Measurements from ENCODE around the gene DNAH12. TPM values are rescaled to one million over a fixed set of nuclear protein-coding genes. Genes with fewer than 3 reads are reported as not detected.
"Not testable (repeated sequence)": the region's sequence is repeated elsewhere in the genome, so short reads cannot be mapped to it uniquely, and the experiment has no call there.

The DNAH12 gene
- total RNA-seq, 1 donor from 2014 or later, result 0.60 TPM

DNA sequence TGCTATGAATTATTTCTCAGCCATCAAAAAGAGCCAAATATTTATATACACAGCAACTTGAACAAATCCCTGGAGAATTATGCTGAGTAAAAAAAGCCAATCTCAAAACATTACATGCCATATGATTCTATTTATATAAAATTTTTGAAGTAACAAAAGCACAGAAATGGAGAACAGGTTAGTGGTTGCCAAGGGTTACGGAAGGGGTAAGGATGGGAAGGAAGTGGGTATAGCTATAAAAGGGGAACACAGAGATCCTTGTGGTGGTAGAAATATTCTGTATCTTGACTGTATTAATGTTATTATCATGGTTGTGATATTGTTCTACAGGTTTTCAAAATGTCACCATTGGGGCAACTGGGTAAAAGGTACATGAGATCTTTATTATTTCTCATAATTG lies 189.4 kb downstream of the DNAH12 start:
- peaks cover 2% of the 10 kb centered on the region for H3K9me3 Mint-ChIP-seq
- H3K36me3 Mint-ChIP-seq, result no peaks in the 10 kb centered on the region
- DNase-seq (ENCODE audit: low spot score in 2 of 2, unreplicated experiment in 2 of 2), result no peak
- no peak overlapping the region for H3K27ac Mint-ChIP-seq
- H3K4me1 Mint-ChIP-seq, result no peaks in the 10 kb centered on the region
- no peak overlapping the region for H3K4me3 Mint-ChIP-seq
- H3K27me3 Mint-ChIP-seq (ENCODE audit: low read depth), result no peaks in the 10 kb centered on the region
- TF ChIP-seq, protein P1, sequence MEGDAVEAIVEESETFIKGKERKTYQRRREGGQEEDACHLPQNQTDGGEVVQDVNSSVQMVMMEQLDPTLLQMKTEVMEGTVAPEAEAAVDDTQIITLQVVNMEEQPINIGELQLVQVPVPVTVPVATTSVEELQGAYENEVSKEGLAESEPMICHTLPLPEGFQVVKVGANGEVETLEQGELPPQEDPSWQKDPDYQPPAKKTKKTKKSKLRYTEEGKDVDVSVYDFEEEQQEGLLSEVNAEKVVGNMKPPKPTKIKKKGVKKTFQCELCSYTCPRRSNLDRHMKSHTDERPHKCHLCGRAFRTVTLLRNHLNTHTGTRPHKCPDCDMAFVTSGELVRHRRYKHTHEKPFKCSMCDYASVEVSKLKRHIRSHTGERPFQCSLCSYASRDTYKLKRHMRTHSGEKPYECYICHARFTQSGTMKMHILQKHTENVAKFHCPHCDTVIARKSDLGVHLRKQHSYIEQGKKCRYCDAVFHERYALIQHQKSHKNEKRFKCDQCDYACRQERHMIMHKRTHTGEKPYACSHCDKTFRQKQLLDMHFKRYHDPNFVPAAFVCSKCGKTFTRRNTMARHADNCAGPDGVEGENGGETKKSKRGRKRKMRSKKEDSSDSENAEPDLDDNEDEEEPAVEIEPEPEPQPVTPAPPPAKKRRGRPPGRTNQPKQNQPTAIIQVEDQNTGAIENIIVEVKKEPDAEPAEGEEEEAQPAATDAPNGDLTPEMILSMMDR (IDR thresholded peaks at IDR 0.05; ENCODE audit: unreplicated experiment), result no peak

- Mint-ChIP-seq H3K4me1 (no peaks in the 10 kb centered on the region), H3K36me3 (no peaks in the 10 kb centered on the region), H3K27ac (no peak overlapping the region), H3K9me3 (peaks cover 20% of the 10 kb centered on the region), H3K4me3 (no peak overlapping the region), H3K27me3 (ENCODE audit: low read depth) (no peaks in the 10 kb centered on the region)
- TF ChIP-seq, protein P1 (IDR thresholded peaks at IDR 0.05; ENCODE audit: unreplicated experiment), result no peak
- DNase-seq (ENCODE audit: low spot score in 2 of 2, unreplicated experiment in 2 of 2), result no peak
Observed at GRCh38 chr3:57350271-57350670, 193.9 kb downstream of the DNAH12 start.

- H3K4me3 Mint-ChIP-seq; DNase-seq (ENCODE audit: low spot score in 2 of 2, unreplicated experiment in 2 of 2); H3K4me1 Mint-ChIP-seq; H3K27ac Mint-ChIP-seq; H3K36me3 Mint-ChIP-seq: not testable (repeated sequence)
- H3K9me3 Mint-ChIP-seq, result peaks cover 12% of the 10 kb centered on the region
- peaks cover 12% of the 10 kb centered on the region for H3K27me3 Mint-ChIP-seq (ENCODE audit: low read depth)
Observed at GRCh38 chr3:57339071-57339642, 205.0 kb downstream of the DNAH12 start.

GRCh38 chr3:57338272-57339070 lies 205.7 kb downstream of the DNAH12 start:
- not testable (repeated sequence) for H3K36me3 Mint-ChIP-seq; H3K27ac Mint-ChIP-seq; H3K4me1 Mint-ChIP-seq; H3K4me3 Mint-ChIP-seq; DNase-seq (ENCODE audit: low spot score in 2 of 2, unreplicated experiment in 2 of 2)
- peaks cover 12% of the 10 kb centered on the region for H3K27me3 Mint-ChIP-seq (ENCODE audit: low read depth)
- H3K9me3 Mint-ChIP-seq, result peaks cover 12% of the 10 kb centered on the region

- peaks cover 6% of the 10 kb centered on the region for H3K9me3 Mint-ChIP-seq
- H3K36me3 Mint-ChIP-seq, result peaks cover 2% of the 10 kb centered on the region
- no peak overlapping the region for H3K4me3 Mint-ChIP-seq
- peaks cover 3% of the 10 kb centered on the region for H3K27me3 Mint-ChIP-seq (ENCODE audit: low read depth)
- TF ChIP-seq, protein P1 (IDR thresholded peaks at IDR 0.05; ENCODE audit: unreplicated experiment), result no peak
- H3K4me1 Mint-ChIP-seq, result no peaks in the 10 kb centered on the region
- no peak overlapping the region for H3K27ac Mint-ChIP-seq
- DNase-seq (ENCODE audit: low spot score in 2 of 2, unreplicated experiment in 2 of 2), result no peak
Observed at GRCh38 chr3:57335283-57335938, 208.7 kb downstream of the DNAH12 start.

GRCh38 chr3:57331078-57331610 lies 213.0 kb downstream of the DNAH12 start:
- Mint-ChIP-seq H3K9me3 (no peaks in the 10 kb centered on the region), H3K27ac (no peak overlapping the region), H3K36me3 (no peaks in the 10 kb centered on the region), H3K27me3 (ENCODE audit: low read depth) (no peaks in the 10 kb centered on the region), H3K4me1 (no peaks in the 10 kb centered on the region), H3K4me3 (no peak overlapping the region)
- TF ChIP-seq, protein P1 (IDR thresholded peaks at IDR 0.05; ENCODE audit: unreplicated experiment), result no peak
- DNase-seq (ENCODE audit: low spot score in 2 of 2, unreplicated experiment in 2 of 2), result no peak

- not testable (repeated sequence) for H3K9me3 Mint-ChIP-seq; H3K36me3 Mint-ChIP-seq; H3K4me1 Mint-ChIP-seq; H3K27me3 Mint-ChIP-seq (ENCODE audit: low read depth); DNase-seq (ENCODE audit: low spot score in 2 of 2, unreplicated experiment in 2 of 2); H3K4me3 Mint-ChIP-seq; H3K27ac Mint-ChIP-seq
Observed at GRCh38 chr3:57326498-57326897, 217.6 kb downstream of the DNAH12 start.
